Neural cell (in vitro differentiated cells): ENCODE results near the gene NPHP4. TPM values are rescaled to one million over a fixed set of nuclear protein-coding genes. Genes with fewer than 3 reads are reported as not detected.

Experiments used
- H2AFZ ChIP-seq: fragments of 200-600, 300-800 bp; sonication (generic), shearing (Covaris generic); 2 replicates; pipeline ENCODE4 v1.6.0; 2014; ENCODE audit warnings: low read depth, mild to moderate bottlenecking, antibody characterized with exemption, low read length, moderate library complexity
- H3F3A ChIP-seq: fragments of 200-600 bp; shearing (Covaris generic); 2 replicates; pipeline ENCODE4 v1.6.1; 2016; ENCODE audit warnings: mild to moderate bottlenecking, moderate library complexity, mixed read lengths, antibody characterized with exemption, low read length; ENCODE audit not compliant: insufficient read depth, poor library complexity, severe bottlenecking
- H3K27ac ChIP-seq: fragments of 200-600, 300-800 bp; sonication (generic), shearing (Covaris generic); 2 replicates; pipeline ENCODE4 v1.5.1; 2014; ENCODE audit warnings: mild to moderate bottlenecking, low read length, moderate library complexity
- H3K27me3 ChIP-seq: fragments of 300-800, 200-600 bp; sonication (generic), shearing (Covaris generic); 2 replicates; pipeline ENCODE4 v1.6.0; 2014; ENCODE audit warnings: mild to moderate bottlenecking, low read depth, low read length, moderate library complexity; ENCODE audit not compliant: insufficient read depth
- H3K36me3 ChIP-seq: fragments of 300-800, 200-600 bp; sonication (generic), shearing (Covaris generic); 2 replicates; pipeline ENCODE4 v1.5.1; 2014; ENCODE audit warnings: mild to moderate bottlenecking, antibody characterized with exemption, low read length, moderate library complexity; ENCODE audit not compliant: insufficient read depth
- H3K4me2 ChIP-seq: fragments of 300-800, 200-600 bp; sonication (generic), shearing (Covaris generic); 2 replicates; pipeline ENCODE4 v1.6.0; 2014; ENCODE audit warnings: mild to moderate bottlenecking, low read length
- H3K4me3 ChIP-seq: fragments of 300-800, 200-600 bp; sonication (generic), shearing (Covaris generic); 2 replicates; pipeline ENCODE4 v1.5.1; 2014; ENCODE audit warnings: mild to moderate bottlenecking, low read length, moderate library complexity
- H3K79me2 ChIP-seq: fragments of 200-600 bp; shearing (Covaris generic); replicated peaks from 2 replicates; pipeline ENCODE4 v1.6.0; 2014; ENCODE audit warnings: mild to moderate bottlenecking, low read length, moderate library complexity; ENCODE audit not compliant: insufficient read depth
- H3K9ac ChIP-seq: fragments of 300-800, 200-600 bp; sonication (generic), shearing (Covaris generic); 2 replicates; pipeline ENCODE4 v1.6.1; 2016; ENCODE audit warnings: mild to moderate bottlenecking, low read length, mixed read lengths
- H3K9me2 ChIP-seq: fragments of 200-600 bp; shearing (Covaris generic); 2 replicates; pipeline ENCODE4 v1.6.1; 2016; ENCODE audit warnings: mild to moderate bottlenecking, low read length, mixed read lengths; ENCODE audit not compliant: insufficient read depth
- H3K9me3 ChIP-seq: fragments of 200-600, 300-800 bp; sonication (generic), shearing (Covaris generic); 2 replicates; pipeline ENCODE4 v1.6.1; 2016; ENCODE audit warnings: mild to moderate bottlenecking, mixed run types, low read length, moderate library complexity, mixed read lengths
- H4K20me1 ChIP-seq: fragments of 200-600 bp; shearing (Covaris generic); 2 replicates; pipeline ENCODE4 v1.6.1; 2016; ENCODE audit warnings: mild to moderate bottlenecking, mixed run types; ENCODE audit not compliant: insufficient read depth
- CTCF ChIP-seq: fragments of 450-650 bp; IDR thresholded peaks from 2 replicates; pipeline ENCODE4 v1.5.1; 2014; ENCODE audit warnings: antibody characterized with exemption, mild to moderate bottlenecking, moderate library complexity; ENCODE audit not compliant: poor library complexity, severe bottlenecking
- EP300 ChIP-seq: fragments of 450-650 bp; conservative IDR thresholded peaks from 2 replicates; pipeline ENCODE4 v1.6.1; 2014; ENCODE audit warnings: antibody characterized with exemption, mild to moderate bottlenecking, moderate library complexity; ENCODE audit not compliant: poor library complexity, severe bottlenecking
- EZH2 ChIP-seq: fragments of 200-600, 300-800 bp; shearing (Covaris generic), sonication (generic); IDR thresholded peaks from 2 replicates; pipeline ENCODE4 v1.6.1; 2014; ENCODE audit warnings: antibody characterized with exemption, low read length, borderline replicate concordance, mild to moderate bottlenecking; ENCODE audit not compliant: insufficient read depth, poor library complexity, severe bottlenecking
- MXI1 ChIP-seq: fragments of 450-650 bp; conservative IDR thresholded peaks from 2 replicates; pipeline ENCODE4 v1.6.1; 2014; ENCODE audit warnings: antibody characterized with exemption, mild to moderate bottlenecking; ENCODE audit not compliant: poor library complexity, severe bottlenecking
- POLR2AphosphoS5 ChIP-seq: IDR thresholded peaks from 2 replicates; pipeline ENCODE4 v1.6.1; 2012
- RAD21 ChIP-seq: fragments of 450-650 bp; conservative IDR thresholded peaks from 2 replicates; pipeline ENCODE4 v1.6.1; 2014; ENCODE audit warnings: antibody characterized with exemption, mild to moderate bottlenecking, moderate library complexity
- REST ChIP-seq: IDR thresholded peaks from 2 replicates; pipeline ENCODE4 v1.6.1; 2012; ENCODE audit warnings: borderline replicate concordance
- SMC3 ChIP-seq: fragments of 450-650 bp; conservative IDR thresholded peaks from 2 replicates; pipeline ENCODE4 v1.6.1; 2014; ENCODE audit warnings: antibody characterized with exemption, mild to moderate bottlenecking, moderate library complexity; ENCODE audit not compliant: poor library complexity
- TAF1 ChIP-seq: IDR thresholded peaks from 2 replicates; pipeline ENCODE4 v1.6.1; 2012; ENCODE audit warnings: low read depth
- polyA plus RNA-seq: library from polyadenylated mRNA; depleted of rRNA; stranded (reverse); fragments of >200 nt; gene quantifications from 2 replicates; pipeline ENCODE4 v1.2.3, GENCODE V29; 2014

NPHP4 gene
- polyA plus RNA-seq, 1 donor from 2014 or later = 17.1 TPM

- Histone ChIP-seq H3K9ac (no peak overlapping the region), H3F3A (no peaks in the 10 kb centered on the region), H4K20me1 (no peaks in the 10 kb centered on the region)
Observed at GRCh38 chr1:5941671-5942070, 50.6 kb downstream of the NPHP4 start.

GRCh38 chr1:5940723-5941407 lies 51.4 kb downstream of the NPHP4 start:
- Histone ChIP-seq H3K27ac (no peak overlapping the region), H3K79me2 (no peaks in the 10 kb centered on the region), H3K27me3 (no peaks in the 10 kb centered on the region), H3K9me2 (no peaks in the 10 kb centered on the region), H3F3A (no peaks in the 10 kb centered on the region), H2AFZ (no peak overlapping the region), H4K20me1 (no peaks in the 10 kb centered on the region), H3K9ac (no peak overlapping the region), H3K36me3 (peaks cover 6% of the 10 kb centered on the region), H3K4me2 (no peak overlapping the region), H3K4me3 (no peak overlapping the region), H3K9me3 (no peaks in the 10 kb centered on the region)
- TF ChIP-seq REST (no peak), SMC3 (no peak), TAF1 (no peak), EP300 (no peak), RAD21 (no peak), EZH2 (no peak), CTCF (no peak), POLR2AphosphoS5 (no peak), MXI1 (no peak)

More at GRCh38 chr1:5941671-5942070, 50.6 kb downstream of the NPHP4 start:
- Histone ChIP-seq H3K4me3 (no peak overlapping the region), H3K9me3 (no peaks in the 10 kb centered on the region), H3K79me2 (no peaks in the 10 kb centered on the region), H3K9me2 (no peaks in the 10 kb centered on the region), H3K36me3 (peaks cover 6% of the 10 kb centered on the region), H3K4me2 (no peak overlapping the region), H2AFZ (no peak overlapping the region), H3K27ac (no peak overlapping the region), H3K27me3 (no peaks in the 10 kb centered on the region)
- TF ChIP-seq EP300 = no peak
- no peak for TF ChIP-seq MXI1
- TF ChIP-seq REST = no peak
- no peak for TF ChIP-seq SMC3
- TF ChIP-seq POLR2AphosphoS5 = no peak
